ENCODE results near the gene EEF1AKMT2. TPM values are rescaled to one million over a fixed set of nuclear protein-coding genes. Genes with fewer than 3 reads are reported as not detected.

EEF1AKMT2 gene
- polyA plus RNA-seq, 2 of the 4 experiments (the other 2 are of a cell fraction), result 23.5 to 28.1 TPM

DNA sequence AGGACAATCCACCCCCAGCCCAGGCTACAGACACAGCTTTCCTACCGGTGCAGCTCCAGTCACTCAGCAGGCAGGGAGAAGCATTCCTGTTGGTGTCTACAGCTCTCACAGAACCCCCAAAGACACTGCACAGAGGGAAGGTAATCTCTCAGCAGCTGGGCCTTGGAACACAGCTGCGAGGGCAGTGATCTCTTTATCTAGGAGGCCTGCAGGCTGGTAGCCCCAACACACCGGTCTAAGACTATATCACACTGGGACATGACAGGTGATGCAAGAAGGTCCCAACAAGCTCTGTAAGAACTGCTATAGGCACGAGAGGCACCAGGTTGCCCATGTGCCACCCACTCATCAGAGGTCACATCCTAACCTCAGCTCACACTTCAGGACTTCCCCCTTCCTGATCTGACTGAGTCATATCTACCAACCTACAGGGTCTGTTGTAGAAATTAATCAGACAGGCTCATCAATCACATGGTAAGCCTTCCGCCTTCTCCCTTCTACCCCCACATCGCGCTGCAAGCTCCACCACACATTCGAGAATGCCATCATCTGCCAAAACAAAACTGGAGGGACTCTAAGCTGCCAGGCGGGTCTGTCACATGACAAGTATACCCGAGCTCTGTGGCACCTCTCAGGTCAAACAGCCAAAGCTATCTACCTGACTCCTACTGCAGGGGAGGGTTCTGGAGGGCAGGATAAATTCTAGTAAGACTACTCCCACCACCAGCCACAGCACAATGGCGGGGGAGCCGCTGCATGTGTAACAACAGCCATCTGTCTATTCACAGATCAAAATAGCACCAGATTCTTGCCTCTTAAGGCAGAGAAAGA, 73.6 kb downstream of the EEF1AKMT2 start:
- Histone ChIP-seq H3K4me3 (no peak overlapping the region), H3K27ac (no peak overlapping the region), H3K4me2 (no peak overlapping the region), H3K4me1 (no peaks in the 10 kb centered on the region), H3K9me3 (no peaks in the 10 kb centered on the region)
- 85% methylated on average over 12 of the region's 12 CpGs for WGBS (ENCODE audit: missing lambda C conversion rate)
- ATAC-seq, result no peak
- CTCF ChIA-PET, result interaction anchor here (0.6 to 3.0 kb wide), 5 partner anchors 10 to 704 kb away, joined by 3 to 12 read pairs (median 3); no protein-coding TSS in a partner anchor
- no peak for FAIRE-seq
- TF ChIP-seq MYC (IDR thresholded peaks at IDR 0.05; ENCODE audit: borderline replicate concordance, low read length) (no peak), NFE2L2 (conservative IDR thresholded peaks at IDR 0.05; ENCODE audit: low read length) (no peak), TFCP2L1 (CRISPR knock-in tag; IDR thresholded peaks at IDR 0.05) (no peak), EHMT2 (IDR thresholded peaks at IDR 0.05; ENCODE audit: low read depth) (no peak)
- TF ChIP-seq, protein P1, sequence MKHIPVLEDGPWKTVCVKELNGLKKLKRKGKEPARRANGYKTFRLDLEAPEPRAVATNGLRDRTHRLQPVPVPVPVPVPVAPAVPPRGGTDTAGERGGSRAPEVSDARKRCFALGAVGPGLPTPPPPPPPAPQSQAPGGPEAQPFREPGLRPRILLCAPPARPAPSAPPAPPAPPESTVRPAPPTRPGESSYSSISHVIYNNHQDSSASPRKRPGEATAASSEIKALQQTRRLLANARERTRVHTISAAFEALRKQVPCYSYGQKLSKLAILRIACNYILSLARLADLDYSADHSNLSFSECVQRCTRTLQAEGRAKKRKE (CRISPR knock-in tag; IDR thresholded peaks at IDR 0.05; ENCODE audit: low read depth), result no peak
- POLR2A ChIA-PET, result interaction anchor here (0.6 kb wide), 1 partner anchor 194 kb away, joined by 5 read pairs; no protein-coding TSS in a partner anchor
- DNase-seq (ENCODE audit: low read depth in 1 of 2, low spot score in 1 of 2), result no peak

DNA sequence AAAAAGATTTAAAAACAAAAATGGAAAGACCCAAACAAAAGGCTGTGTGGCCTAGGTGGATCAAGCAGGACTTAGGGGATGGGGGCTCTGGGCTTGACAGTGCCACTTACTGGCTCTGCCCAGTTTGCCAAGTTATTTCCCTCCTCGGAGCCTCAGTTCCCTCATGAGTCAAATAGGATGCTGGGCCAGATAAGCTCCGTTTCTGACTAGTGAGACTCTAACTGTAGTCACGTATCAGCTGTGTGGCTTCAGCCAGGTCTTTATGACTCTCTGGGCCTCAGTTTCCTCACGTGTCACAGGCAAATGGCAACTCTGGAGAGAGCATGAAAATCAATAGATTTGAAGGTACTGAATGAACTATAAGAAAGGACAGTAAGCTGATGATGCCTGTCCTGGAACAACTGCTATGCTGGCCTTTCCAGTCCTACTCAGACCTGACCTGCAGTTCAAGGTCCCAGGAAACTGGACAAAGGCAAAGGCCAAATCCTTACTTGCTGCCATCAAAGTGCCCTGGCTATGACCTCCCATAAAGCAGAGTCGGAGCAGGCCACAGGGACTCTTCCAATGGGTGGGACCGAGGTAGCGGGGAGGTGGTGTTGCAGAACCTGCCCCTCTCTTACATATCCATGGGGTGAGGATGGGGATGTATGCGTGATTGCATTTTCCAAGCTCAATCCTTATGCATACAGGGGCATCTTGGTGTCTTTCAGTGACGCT, 74.5 kb downstream of the EEF1AKMT2 start:
- POLR2A ChIA-PET, result interaction anchor here (0.6 kb wide), 1 partner anchor 55 kb away, joined by 5 read pairs; no protein-coding TSS in a partner anchor

DNA sequence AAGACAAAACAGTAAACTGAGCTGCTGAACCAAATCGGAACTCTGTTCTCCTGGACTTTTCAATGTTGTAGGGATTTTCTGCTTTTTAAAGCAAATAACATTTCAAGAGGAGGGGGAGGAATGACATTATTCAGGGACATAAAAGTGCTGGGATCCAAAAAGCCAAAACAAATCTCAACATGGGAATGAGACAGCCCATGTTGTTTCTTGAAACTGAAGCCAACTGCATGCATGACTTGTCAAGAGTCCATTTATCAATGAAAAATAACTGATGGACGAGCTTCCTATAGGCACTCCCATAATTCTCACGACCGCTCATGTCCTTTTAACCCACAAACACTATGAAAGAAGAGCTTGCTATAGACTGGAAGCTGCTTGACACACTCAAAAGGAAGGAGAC, 75.3 kb downstream of the EEF1AKMT2 start:
- no peak for TF ChIP-seq RAD21 (conservative IDR thresholded peaks at IDR 0.05 in 1 of 2, IDR thresholded peaks at IDR 0.05 in 1 of 2)
- no peak for TF ChIP-seq HOXB13 (CRISPR knock-in tag; IDR thresholded peaks at IDR 0.05; ENCODE audit: low read depth)
- no peak for TF ChIP-seq ZC3H11A (IDR thresholded peaks at IDR 0.05)
- TF ChIP-seq KDM1A (IDR thresholded peaks at IDR 0.05; ENCODE audit: low read depth), result no peak
- no peak for TF ChIP-seq EHF (CRISPR knock-in tag; IDR thresholded peaks at IDR 0.05)
- FAIRE-seq, result no peak
- Histone ChIP-seq H3K27ac (no peak overlapping the region), H3K4me1 (no peaks in the 10 kb centered on the region), H3K4me2 (no peak overlapping the region), H3K4me3 (no peak overlapping the region), H3K9me3 (no peaks in the 10 kb centered on the region)
- no peak for ATAC-seq
- ChIA-PET POLR2A (no interaction called here), CTCF (interaction anchor here (0.9 to 3.0 kb wide), 2 partner anchors 11 to 25 kb away, joined by 3 to 12 read pairs; no protein-coding TSS in a partner anchor)
- DNase-seq (ENCODE audit: low read depth in 1 of 2, low spot score in 1 of 2), result no peak
- 88% methylated on average over 4 of the region's 4 CpGs for WGBS (ENCODE audit: missing lambda C conversion rate)

More for the DNA sequence above, 74.5 kb downstream of the EEF1AKMT2 start:
- CTCF ChIA-PET, result interaction anchor here (0.7 to 3.0 kb wide), 4 partner anchors 9 to 24 kb away, joined by 3 to 12 read pairs (median 3); no protein-coding TSS in a partner anchor
- TF ChIP-seq RAD21 (conservative IDR thresholded peaks at IDR 0.05 in 1 of 2, IDR thresholded peaks at IDR 0.05 in 1 of 2) (no peak), ZFP36 (IDR thresholded peaks at IDR 0.05; ENCODE audit: borderline replicate concordance, partially characterized antibody) (no peak), NFE2L2 (conservative IDR thresholded peaks at IDR 0.05; ENCODE audit: low read length) (no peak), EP300 (IDR thresholded peaks at IDR 0.05) (no peak), KDM5A (IDR thresholded peaks at IDR 0.05) (no peak), CBX8 (IDR thresholded peaks at IDR 0.05) (no peak)
- TF ChIP-seq, protein P2, sequence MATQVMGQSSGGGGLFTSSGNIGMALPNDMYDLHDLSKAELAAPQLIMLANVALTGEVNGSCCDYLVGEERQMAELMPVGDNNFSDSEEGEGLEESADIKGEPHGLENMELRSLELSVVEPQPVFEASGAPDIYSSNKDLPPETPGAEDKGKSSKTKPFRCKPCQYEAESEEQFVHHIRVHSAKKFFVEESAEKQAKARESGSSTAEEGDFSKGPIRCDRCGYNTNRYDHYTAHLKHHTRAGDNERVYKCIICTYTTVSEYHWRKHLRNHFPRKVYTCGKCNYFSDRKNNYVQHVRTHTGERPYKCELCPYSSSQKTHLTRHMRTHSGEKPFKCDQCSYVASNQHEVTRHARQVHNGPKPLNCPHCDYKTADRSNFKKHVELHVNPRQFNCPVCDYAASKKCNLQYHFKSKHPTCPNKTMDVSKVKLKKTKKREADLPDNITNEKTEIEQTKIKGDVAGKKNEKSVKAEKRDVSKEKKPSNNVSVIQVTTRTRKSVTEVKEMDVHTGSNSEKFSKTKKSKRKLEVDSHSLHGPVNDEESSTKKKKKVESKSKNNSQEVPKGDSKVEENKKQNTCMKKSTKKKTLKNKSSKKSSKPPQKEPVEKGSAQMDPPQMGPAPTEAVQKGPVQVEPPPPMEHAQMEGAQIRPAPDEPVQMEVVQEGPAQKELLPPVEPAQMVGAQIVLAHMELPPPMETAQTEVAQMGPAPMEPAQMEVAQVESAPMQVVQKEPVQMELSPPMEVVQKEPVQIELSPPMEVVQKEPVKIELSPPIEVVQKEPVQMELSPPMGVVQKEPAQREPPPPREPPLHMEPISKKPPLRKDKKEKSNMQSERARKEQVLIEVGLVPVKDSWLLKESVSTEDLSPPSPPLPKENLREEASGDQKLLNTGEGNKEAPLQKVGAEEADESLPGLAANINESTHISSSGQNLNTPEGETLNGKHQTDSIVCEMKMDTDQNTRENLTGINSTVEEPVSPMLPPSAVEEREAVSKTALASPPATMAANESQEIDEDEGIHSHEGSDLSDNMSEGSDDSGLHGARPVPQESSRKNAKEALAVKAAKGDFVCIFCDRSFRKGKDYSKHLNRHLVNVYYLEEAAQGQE (IDR thresholded peaks at IDR 0.05), result no peak
- TF ChIP-seq, protein P3, sequence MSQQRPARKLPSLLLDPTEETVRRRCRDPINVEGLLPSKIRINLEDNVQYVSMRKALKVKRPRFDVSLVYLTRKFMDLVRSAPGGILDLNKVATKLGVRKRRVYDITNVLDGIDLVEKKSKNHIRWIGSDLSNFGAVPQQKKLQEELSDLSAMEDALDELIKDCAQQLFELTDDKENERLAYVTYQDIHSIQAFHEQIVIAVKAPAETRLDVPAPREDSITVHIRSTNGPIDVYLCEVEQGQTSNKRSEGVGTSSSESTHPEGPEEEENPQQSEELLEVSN (IDR thresholded peaks at IDR 0.05; ENCODE audit: borderline replicate concordance, low read depth), result no peak
- TF ChIP-seq, protein P4, sequence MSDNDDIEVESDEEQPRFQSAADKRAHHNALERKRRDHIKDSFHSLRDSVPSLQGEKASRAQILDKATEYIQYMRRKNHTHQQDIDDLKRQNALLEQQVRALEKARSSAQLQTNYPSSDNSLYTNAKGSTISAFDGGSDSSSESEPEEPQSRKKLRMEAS (IDR thresholded peaks at IDR 0.05), result no peak
- Histone ChIP-seq H3K4me2 (no peak overlapping the region), H3K9me3 (no peaks in the 10 kb centered on the region), H3K4me1 (no peaks in the 10 kb centered on the region), H3K4me3 (no peak overlapping the region), H3K27ac (no peak overlapping the region)
- WGBS (ENCODE audit: missing lambda C conversion rate), result 92% methylated on average over 9 of the region's 9 CpGs
- DNase-seq (ENCODE audit: low read depth in 1 of 2, low spot score in 1 of 2), result no peak
- ATAC-seq, result no peak
- no peak for FAIRE-seq
